Small intestine (tissue), 7 donors: ENCODE measurements around the gene PCDHGA12. TPM values are rescaled to one million over a fixed set of nuclear protein-coding genes. Genes with fewer than 3 reads are reported as not detected.

ENCODE experiments used
- DNase-seq, 2 donors: peaks; one replicate each; pipeline versions ENCODE4 v3.0.0 to v3.0.0-alpha.2; 2013
- FAIRE-seq: peaks from 2 replicates; lab custom pipeline; 2012; peaks lifted over from hg19 to GRCh38; lab: Jason Lieb, UNC
- H3K27ac ChIP-seq, 3 donors: one replicate each; pipeline ENCODE4 v1.5.1; 2013; ENCODE audit warnings: low read length in 2 of 3, mild to moderate bottlenecking in 2 of 3, control low read depth in 1 of 3, inconsistent platforms in 1 of 3, low read depth in 1 of 3, moderate library complexity in 1 of 3
- H3K27me3 ChIP-seq, 3 donors: one replicate each; pipeline ENCODE4 v1.6.1; 2013; ENCODE audit warnings: low read length in 3 of 3, inconsistent platforms in 1 of 3; ENCODE audit not compliant: control insufficient read depth in 3 of 3, insufficient read depth in 3 of 3
- H3K36me3 ChIP-seq, 3 donors: one replicate each; pipeline ENCODE4 v1.6.1; 2013; ENCODE audit warnings: low read length in 3 of 3, inconsistent platforms in 1 of 3, low read depth in 1 of 3, mild to moderate bottlenecking in 1 of 3, moderate library complexity in 1 of 3; ENCODE audit not compliant: control insufficient read depth in 3 of 3, insufficient read depth in 2 of 3
- H3K4me1 ChIP-seq, 3 donors: one replicate each; pipeline ENCODE4 v1.6.1; 2013; ENCODE audit warnings: low read length in 2 of 3, inconsistent platforms in 1 of 3, low read depth in 1 of 3, mild to moderate bottlenecking in 1 of 3, moderate library complexity in 1 of 3; ENCODE audit not compliant: control insufficient read depth in 3 of 3, insufficient read depth in 2 of 3
- H3K4me3 ChIP-seq, 3 donors: one replicate each; pipeline ENCODE4 v1.5.1; 2013; ENCODE audit warnings: low read length in 3 of 3, control low read depth in 1 of 3, inconsistent platforms in 1 of 3, low read depth in 1 of 3, mild to moderate bottlenecking in 1 of 3, moderate library complexity in 1 of 3
- H3K9me3 ChIP-seq, 2 donors: one replicate each; pipeline ENCODE4 v1.6.1; 2013; ENCODE audit warnings: low read depth in 1 of 2, low read length in 1 of 2; ENCODE audit not compliant: control insufficient read depth in 2 of 2, insufficient read depth in 1 of 2
- polyA plus RNA-seq, 4 donors: library from polyadenylated mRNA; stranded (reverse) in 3 of 4; unstranded in 1 of 4; fragments of 200-250 nt in 3 of 4; fragments of 120-200 nt in 1 of 4; gene quantifications; one replicate each; pipeline versions ENCODE4 v1.2.1 to v1.2.3, GENCODE V29; 2013
- donor health status: healthy with polysubstance abuse.
- donor health status: control.
- donor health status: control.
- donor health status: Bipolar disorder and iron deficiency.
- donor health status: healthy.

PCDHGA12 gene
- polyA plus RNA-seq, 4 donors = 0.41 to 1.5 (median 0.54) TPM; not detected in 1

GRCh38 chr5:141479776-141480175 is 49.5 kb downstream of the PCDHGA12 start:
- no peak overlapping the region for H3K4me3 ChIP-seq
- no peak for DNase-seq
- no peak overlapping the region for H3K27ac ChIP-seq
- FAIRE-seq = no peak
- H3K9me3 ChIP-seq = peaks cover 0 to 4% of the 10 kb centered on the region in 2 donors
- H3K4me1 ChIP-seq = peaks cover 0 to 18% (median 3%) of the 10 kb centered on the region in 3 donors
- H3K27me3 ChIP-seq = peaks cover 0 to 55% (median 6%) of the 10 kb centered on the region in 3 donors
- H3K36me3 ChIP-seq = peaks cover 0 to 2% (median 0%) of the 10 kb centered on the region in 3 donors

Other genes starting within 250 kb of the PCDHGA12 start
- gene PCDHB16, start 248.1 kb upstream of the PCDHGA12 start, polyA plus RNA-seq = under 1 TPM in 2 of 4 donors, not detected in 2; 0.37 to 0.65 TPM
- under 1 TPM in 2 of 4 donors, not detected in 2; 0.34 to 0.44 TPM for gene PCDHB9, start 243.3 kb upstream of the PCDHGA12 start, polyA plus RNA-seq
- gene PCDHB10, start 238.2 kb upstream of the PCDHGA12 start, polyA plus RNA-seq = 1 to 10 TPM in 2 of 4 donors, not detected in 2; 1.1 to 1.3 TPM
- under 1 TPM in 2 of 4 donors, not detected in 2; 0.27 to 0.65 TPM for gene PCDHB11, start 230.9 kb upstream of the PCDHGA12 start, polyA plus RNA-seq
- under 1 TPM in 2 of 4 donors, not detected in 2; 0.46 to 0.71 TPM for gene PCDHB12, start 221.8 kb upstream of the PCDHGA12 start, polyA plus RNA-seq
- under 1 TPM in 2 of 4 donors, not detected in 2; 0.49 to 0.71 TPM for gene PCDHB13, start 216.6 kb upstream of the PCDHGA12 start, polyA plus RNA-seq
- 1 to 10 TPM in 1 of 4 donors, under 1 TPM in 1, not detected in 2; 0.81 to 1.5 TPM for gene PCDHB14, start 207.2 kb upstream of the PCDHGA12 start, polyA plus RNA-seq
- 1 to 10 TPM in 2 of 4 donors, under 1 TPM in 2; 0.22 to 1.7 (median 0.65) TPM for gene PCDHB15, start 185.1 kb upstream of the PCDHGA12 start, polyA plus RNA-seq
- gene SLC25A2, start 126.5 kb upstream of the PCDHGA12 start, polyA plus RNA-seq = under 1 TPM in 3 of 4 donors, not detected in 1; 0.12 to 0.45 (median 0.15) TPM
- gene TAF7, start 109.7 kb upstream of the PCDHGA12 start, polyA plus RNA-seq = 10 to 100 TPM; 58.8 to 91.9 (median 66.1) TPM
- under 1 TPM in 3 of 4 donors, not detected in 1; 0.10 to 0.27 (median 0.13) TPM for gene PCDHGA1, start 100.0 kb upstream of the PCDHGA12 start, polyA plus RNA-seq
- under 1 TPM in 3 of 4 donors, not detected in 1; 0.27 to 0.81 (median 0.64) TPM for gene PCDHGA2, start 91.7 kb upstream of the PCDHGA12 start, polyA plus RNA-seq
- under 1 TPM in 2 of 4 donors, not detected in 2; 0.24 to 0.49 TPM for gene PCDHGA3, start 86.7 kb upstream of the PCDHGA12 start, polyA plus RNA-seq
- under 1 TPM in 2 of 4 donors, not detected in 2; 0.19 to 0.21 TPM for gene PCDHGB1, start 80.4 kb upstream of the PCDHGA12 start, polyA plus RNA-seq
- under 1 TPM in 2 of 4 donors, not detected in 2; 0.31 to 0.43 TPM for gene PCDHGA4, start 75.5 kb upstream of the PCDHGA12 start, polyA plus RNA-seq
- under 1 TPM in 2 of 4 donors, not detected in 2; 0.37 to 0.68 TPM for gene PCDHGB2, start 70.5 kb upstream of the PCDHGA12 start, polyA plus RNA-seq
- under 1 TPM in 2 of 4 donors, not detected in 2; 0.43 to 0.68 TPM for gene PCDHGA5, start 66.3 kb upstream of the PCDHGA12 start, polyA plus RNA-seq
- under 1 TPM in 2 of 4 donors, not detected in 2; 0.31 to 0.43 TPM for gene PCDHGB3, start 60.3 kb upstream of the PCDHGA12 start, polyA plus RNA-seq
- gene PCDHGA6, start 56.6 kb upstream of the PCDHGA12 start, polyA plus RNA-seq = 1 to 10 TPM in 1 of 4 donors, under 1 TPM in 1, not detected in 2; 0.72 to 1.0 TPM
- under 1 TPM in 2 of 4 donors, not detected in 2; 0.30 to 0.32 TPM for gene PCDHGA7, start 47.8 kb upstream of the PCDHGA12 start, polyA plus RNA-seq
- under 1 TPM in 2 of 4 donors, not detected in 2; 0.75 to 0.77 TPM for gene PCDHGB4, start 42.8 kb upstream of the PCDHGA12 start, polyA plus RNA-seq
- under 1 TPM in 2 of 4 donors, not detected in 2; 0.10 to 0.15 TPM for gene PCDHGA8, start 37.9 kb upstream of the PCDHGA12 start, polyA plus RNA-seq
- 1 to 10 TPM in 2 of 4 donors, under 1 TPM in 1, not detected in 1; 0.27 to 1.6 (median 1.2) TPM for gene PCDHGB5, start 32.6 kb upstream of the PCDHGA12 start, polyA plus RNA-seq
- gene PCDHGA9, start 27.7 kb upstream of the PCDHGA12 start, polyA plus RNA-seq = 1 to 10 TPM in 1 of 4 donors, under 1 TPM in 1, not detected in 2; 0.75 to 1.0 TPM
- gene PCDHGB6, start 22.5 kb upstream of the PCDHGA12 start, polyA plus RNA-seq = 1 to 10 TPM in 2 of 4 donors, not detected in 2; 1.3 to 1.4 TPM
- 1 to 10 TPM in 2 of 4 donors, under 1 TPM in 1, not detected in 1; 0.27 to 2.2 (median 1.2) TPM for gene PCDHGA10, start 17.5 kb upstream of the PCDHGA12 start, polyA plus RNA-seq
- 1 to 10 TPM in 2 of 4 donors, not detected in 2; 1.8 to 2.8 TPM for gene PCDHGB7, start 12.8 kb upstream of the PCDHGA12 start, polyA plus RNA-seq
- gene PCDHGA11, start 9.5 kb upstream of the PCDHGA12 start, polyA plus RNA-seq = 1 to 10 TPM in 1 of 4 donors, under 1 TPM in 1, not detected in 2; 0.81 to 1.0 TPM
- gene PCDHGC3, start 45.5 kb downstream of the PCDHGA12 start, polyA plus RNA-seq = 10 to 100 TPM in 2 of 4 donors, 1 to 10 TPM in 2; 2.5 to 33.3 (median 8.9) TPM
- under 1 TPM in 2 of 4 donors, not detected in 2; 0.34 TPM for gene PCDHGC4, start 54.5 kb downstream of the PCDHGA12 start, polyA plus RNA-seq
- gene PCDHGC5, start 58.6 kb downstream of the PCDHGA12 start, polyA plus RNA-seq = under 1 TPM in 2 of 4 donors, not detected in 2; 0.07 to 0.18 TPM
- gene DIAPH1, start 188.5 kb downstream of the PCDHGA12 start, polyA plus RNA-seq = 10 to 100 TPM; 58.4 to 97.3 (median 90.6) TPM
- gene HDAC3, start 206.3 kb downstream of the PCDHGA12 start, polyA plus RNA-seq = 10 to 100 TPM; 39.0 to 65.0 (median 49.6) TPM
- gene RELL2, start 206.5 kb downstream of the PCDHGA12 start, polyA plus RNA-seq = 1 to 10 TPM; 1.9 to 5.4 (median 3.8) TPM
- 10 to 100 TPM in 3 of 4 donors, 1 to 10 TPM in 1; 8.3 to 22.0 (median 13.6) TPM for gene FCHSD1, start 220.9 kb downstream of the PCDHGA12 start, polyA plus RNA-seq